ENCODE data around the gene ZNF157. TPM values are rescaled to one million over a fixed set of nuclear protein-coding genes. Genes with fewer than 3 reads are reported as not detected.

The ZNF157 gene
- total and polyA plus RNA-seq, 2 experiments from 2014 or later, result 0.68 to 1.5 TPM

DNA sequence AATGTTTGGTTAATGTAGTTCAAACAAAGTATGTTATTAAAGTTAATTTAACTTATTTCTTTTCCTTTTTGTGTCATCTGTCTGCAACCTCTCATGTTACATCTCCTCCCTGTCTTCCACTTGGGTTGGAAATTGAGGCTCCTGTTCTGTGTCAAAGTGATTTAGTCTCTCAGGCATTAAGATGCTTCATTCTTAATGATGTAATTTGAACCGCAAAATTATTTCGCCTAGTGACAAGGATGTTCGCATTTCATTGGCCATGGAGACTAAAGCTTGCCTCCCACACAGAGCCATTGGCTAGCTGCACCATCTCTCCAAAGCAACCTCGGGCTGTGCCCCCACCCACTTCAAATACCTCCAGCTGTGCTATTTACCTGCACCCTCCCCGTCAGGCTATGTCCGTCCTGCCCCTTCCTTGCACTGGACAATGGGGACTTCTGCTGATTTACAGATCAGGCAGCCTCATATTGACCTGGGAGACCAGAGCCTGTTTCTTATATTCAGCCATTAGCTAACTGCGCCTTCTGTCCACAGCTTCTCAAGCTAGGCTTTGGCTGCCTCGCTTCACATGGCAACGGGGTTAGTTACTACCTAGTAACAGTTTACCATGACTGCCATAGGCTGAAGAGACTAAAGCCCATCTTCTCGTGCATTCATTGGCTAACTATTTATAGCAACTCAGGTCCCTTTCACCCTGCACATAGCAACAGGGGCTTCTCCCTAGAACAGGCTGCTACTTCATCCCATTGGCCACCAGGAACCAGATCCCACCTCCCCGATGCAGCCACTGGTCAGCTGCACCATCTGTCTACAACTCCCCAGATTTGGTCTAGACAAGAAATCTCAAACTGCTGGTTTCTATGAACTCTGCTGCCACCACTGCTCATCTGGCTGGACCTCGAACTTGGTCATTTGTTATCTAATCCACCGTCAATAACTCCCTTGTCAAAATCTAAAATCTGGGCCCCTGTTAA, 8.6 kb upstream of the ZNF157 start (continued):
- TF ChIP-seq, protein P1, sequence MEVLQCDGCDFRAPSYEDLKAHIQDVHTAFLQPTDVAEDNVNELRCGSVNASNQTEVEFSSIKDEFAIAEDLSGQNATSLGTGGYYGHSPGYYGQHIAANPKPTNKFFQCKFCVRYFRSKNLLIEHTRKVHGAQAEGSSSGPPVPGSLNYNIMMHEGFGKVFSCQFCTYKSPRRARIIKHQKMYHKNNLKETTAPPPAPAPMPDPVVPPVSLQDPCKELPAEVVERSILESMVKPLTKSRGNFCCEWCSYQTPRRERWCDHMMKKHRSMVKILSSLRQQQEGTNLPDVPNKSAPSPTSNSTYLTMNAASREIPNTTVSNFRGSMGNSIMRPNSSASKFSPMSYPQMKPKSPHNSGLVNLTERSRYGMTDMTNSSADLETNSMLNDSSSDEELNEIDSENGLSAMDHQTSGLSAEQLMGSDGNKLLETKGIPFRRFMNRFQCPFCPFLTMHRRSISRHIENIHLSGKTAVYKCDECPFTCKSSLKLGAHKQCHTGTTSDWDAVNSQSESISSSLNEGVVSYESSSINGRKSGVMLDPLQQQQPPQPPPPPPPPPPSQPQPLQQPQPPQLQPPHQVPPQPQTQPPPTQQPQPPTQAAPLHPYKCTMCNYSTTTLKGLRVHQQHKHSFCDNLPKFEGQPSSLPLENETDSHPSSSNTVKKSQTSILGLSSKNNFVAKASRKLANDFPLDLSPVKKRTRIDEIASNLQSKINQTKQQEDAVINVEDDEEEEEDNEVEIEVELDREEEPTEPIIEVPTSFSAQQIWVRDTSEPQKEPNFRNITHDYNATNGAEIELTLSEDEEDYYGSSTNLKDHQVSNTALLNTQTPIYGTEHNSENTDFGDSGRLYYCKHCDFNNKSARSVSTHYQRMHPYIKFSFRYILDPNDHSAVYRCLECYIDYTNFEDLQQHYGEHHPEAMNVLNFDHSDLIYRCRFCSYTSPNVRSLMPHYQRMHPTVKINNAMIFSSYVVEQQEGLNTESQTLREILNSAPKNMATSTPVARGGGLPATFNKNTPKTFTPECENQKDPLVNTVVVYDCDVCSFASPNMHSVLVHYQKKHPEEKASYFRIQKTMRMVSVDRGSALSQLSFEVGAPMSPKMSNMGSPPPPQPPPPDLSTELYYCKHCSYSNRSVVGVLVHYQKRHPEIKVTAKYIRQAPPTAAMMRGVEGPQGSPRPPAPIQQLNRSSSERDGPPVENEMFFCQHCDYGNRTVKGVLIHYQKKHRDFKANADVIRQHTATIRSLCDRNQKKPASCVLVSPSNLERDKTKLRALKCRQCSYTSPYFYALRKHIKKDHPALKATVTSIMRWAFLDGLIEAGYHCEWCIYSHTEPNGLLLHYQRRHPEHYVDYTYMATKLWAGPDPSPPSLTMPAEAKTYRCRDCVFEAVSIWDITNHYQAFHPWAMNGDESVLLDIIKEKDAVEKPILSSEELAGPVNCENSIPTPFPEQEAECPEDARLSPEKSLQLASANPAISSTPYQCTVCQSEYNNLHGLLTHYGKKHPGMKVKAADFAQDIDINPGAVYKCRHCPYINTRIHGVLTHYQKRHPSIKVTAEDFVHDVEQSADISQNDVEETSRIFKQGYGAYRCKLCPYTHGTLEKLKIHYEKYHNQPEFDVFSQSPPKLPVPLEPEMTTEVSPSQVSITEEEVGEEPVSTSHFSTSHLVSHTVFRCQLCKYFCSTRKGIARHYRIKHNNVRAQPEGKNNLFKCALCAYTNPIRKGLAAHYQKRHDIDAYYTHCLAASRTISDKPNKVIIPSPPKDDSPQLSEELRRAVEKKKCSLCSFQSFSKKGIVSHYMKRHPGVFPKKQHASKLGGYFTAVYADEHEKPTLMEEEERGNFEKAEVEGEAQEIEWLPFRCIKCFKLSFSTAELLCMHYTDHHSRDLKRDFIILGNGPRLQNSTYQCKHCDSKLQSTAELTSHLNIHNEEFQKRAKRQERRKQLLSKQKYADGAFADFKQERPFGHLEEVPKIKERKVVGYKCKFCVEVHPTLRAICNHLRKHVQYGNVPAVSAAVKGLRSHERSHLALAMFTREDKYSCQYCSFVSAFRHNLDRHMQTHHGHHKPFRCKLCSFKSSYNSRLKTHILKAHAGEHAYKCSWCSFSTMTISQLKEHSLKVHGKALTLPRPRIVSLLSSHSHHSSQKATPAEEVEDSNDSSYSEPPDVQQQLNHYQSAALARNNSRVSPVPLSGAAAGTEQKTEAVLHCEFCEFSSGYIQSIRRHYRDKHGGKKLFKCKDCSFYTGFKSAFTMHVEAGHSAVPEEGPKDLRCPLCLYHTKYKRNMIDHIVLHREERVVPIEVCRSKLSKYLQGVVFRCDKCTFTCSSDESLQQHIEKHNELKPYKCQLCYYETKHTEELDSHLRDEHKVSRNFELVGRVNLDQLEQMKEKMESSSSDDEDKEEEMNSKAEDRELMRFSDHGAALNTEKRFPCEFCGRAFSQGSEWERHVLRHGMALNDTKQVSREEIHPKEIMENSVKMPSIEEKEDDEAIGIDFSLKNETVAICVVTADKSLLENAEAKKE (CRISPR knock-in tag; IDR thresholded peaks at IDR 0.05), result no peak
- no peak for TF ChIP-seq STAT1 (IDR thresholded peaks at IDR 0.05; ENCODE audit: unreplicated experiment)
- TF ChIP-seq ZNF331 (CRISPR knock-in tag; IDR thresholded peaks at IDR 0.05; ENCODE audit: low read depth), result no peak
- no peak for TF ChIP-seq JUNB (IDR thresholded peaks at IDR 0.05; ENCODE audit: unreplicated experiment)
- TF ChIP-seq POLR2AphosphoS5 (IDR thresholded peaks at IDR 0.05; ENCODE audit: low read depth), result no peak
- TF ChIP-seq EZH2phosphoT487 (IDR thresholded peaks at IDR 0.05; ENCODE audit: unreplicated experiment), result no peak
- TF ChIP-seq REST (IDR thresholded peaks at IDR 0.05; ENCODE audit: unreplicated experiment), result no peak
- TF ChIP-seq ETS1 (IDR thresholded peaks at IDR 0.05), result no peak
- TF ChIP-seq, protein P2, sequence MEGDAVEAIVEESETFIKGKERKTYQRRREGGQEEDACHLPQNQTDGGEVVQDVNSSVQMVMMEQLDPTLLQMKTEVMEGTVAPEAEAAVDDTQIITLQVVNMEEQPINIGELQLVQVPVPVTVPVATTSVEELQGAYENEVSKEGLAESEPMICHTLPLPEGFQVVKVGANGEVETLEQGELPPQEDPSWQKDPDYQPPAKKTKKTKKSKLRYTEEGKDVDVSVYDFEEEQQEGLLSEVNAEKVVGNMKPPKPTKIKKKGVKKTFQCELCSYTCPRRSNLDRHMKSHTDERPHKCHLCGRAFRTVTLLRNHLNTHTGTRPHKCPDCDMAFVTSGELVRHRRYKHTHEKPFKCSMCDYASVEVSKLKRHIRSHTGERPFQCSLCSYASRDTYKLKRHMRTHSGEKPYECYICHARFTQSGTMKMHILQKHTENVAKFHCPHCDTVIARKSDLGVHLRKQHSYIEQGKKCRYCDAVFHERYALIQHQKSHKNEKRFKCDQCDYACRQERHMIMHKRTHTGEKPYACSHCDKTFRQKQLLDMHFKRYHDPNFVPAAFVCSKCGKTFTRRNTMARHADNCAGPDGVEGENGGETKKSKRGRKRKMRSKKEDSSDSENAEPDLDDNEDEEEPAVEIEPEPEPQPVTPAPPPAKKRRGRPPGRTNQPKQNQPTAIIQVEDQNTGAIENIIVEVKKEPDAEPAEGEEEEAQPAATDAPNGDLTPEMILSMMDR (conservative IDR thresholded peaks at IDR 0.05; ENCODE audit: low read depth in 2 of 2), result peak in 1 of 2 experiments; percentile 42; a peak in 2 of 4 replicates

Data from GM23338 (cell line).